ENCODE data around the gene GCA.

The GCA gene, protein sequence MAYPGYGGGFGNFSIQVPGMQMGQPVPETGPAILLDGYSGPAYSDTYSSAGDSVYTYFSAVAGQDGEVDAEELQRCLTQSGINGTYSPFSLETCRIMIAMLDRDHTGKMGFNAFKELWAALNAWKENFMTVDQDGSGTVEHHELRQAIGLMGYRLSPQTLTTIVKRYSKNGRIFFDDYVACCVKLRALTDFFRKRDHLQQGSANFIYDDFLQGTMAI

DNA sequence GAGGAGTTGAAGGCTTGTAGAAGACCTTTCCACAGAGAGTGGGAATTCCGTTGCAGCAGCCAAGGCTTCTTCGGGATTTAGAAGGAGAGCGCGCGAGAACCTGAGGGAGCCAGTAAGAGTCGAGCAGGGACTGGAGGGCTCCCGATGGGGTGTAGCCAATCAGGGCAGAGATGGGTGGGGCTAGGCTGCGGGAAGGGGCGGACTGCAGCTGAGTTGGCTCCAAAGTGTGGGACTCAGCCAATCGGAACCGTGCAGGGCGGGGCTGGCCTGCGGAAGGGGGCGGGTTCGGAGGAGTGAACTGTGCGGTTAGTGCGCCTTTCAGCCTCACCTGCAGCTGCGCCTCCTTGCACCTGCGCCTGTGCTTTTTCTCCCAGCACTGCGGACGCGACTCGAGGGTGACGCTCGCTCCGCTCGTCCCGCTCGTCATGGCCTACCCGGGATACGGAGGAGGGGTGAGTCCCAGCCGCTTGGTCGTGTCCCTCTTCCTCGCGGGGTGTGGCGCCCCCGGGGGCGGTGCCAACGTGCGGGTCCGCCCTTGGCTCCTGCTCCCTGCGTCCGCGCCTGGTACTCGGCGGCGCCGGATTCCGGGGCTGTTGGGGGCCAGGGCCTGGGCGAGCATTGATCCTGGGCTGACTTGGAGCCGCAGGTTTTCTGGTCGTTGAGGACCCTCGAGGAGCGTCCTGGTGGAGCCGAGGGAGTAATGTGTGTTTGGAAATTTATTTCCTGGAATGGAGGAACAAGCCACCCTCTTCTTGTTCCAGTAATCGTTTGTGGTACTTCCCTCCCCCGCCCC, at the start of gene GCA:
GCA (plus strand) TSS at position 309 of the 793 bp plus-strand sequence; CDS start at position 426, 117 bp downstream.
- peak; percentile 99 for DNase-seq

DNA sequence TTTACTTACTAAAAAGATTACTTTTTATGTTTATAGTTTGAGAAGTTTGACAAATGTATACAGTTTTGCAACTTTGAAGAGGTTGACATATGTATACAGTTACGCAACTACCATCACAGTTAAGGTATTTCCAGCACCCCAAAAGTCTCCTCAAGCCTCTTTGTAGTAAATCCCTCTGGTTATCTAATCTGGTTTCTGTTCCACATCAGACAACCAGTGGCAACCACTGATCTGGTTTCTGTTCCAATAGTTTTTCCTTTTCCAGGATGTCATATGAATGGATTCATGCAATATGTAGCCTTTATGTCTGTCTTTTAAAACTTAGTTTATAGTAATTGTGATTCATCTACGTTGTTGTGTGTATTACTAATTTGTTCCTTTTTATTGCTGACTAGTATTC, 48.9 kb upstream of the GCA start:
- no peak for DNase-seq

DNA sequence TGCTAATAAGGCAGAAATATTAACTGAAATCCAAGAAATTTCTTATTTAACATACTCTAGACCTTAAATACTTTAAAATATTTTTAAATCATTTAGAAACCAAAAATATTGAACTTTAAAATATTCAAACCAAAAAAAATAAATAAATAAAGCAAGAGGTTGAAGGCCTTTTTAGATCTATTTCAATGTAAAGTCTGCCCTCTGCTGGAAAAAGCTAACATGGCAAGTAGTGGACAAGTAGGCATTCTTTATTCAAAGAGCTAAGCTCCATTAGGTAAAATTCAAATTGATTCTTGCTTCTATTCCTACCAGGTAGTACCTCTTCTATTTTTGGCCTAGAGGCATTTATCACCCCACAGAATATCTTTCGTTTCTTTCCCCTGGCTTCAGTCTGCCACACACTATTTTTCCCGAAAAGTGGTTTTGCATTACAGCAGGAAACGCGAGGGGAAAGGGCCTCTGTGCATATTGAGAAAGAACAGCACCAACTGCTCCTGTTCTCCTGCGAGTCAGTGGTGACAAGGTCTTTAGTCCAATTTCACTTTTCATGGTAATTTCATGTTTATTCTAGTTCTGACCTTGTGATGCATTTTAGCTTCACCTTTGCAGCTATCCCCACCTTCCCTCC, 45.9 kb upstream of the GCA start:
- DNase-seq = peak; percentile 4

DNA sequence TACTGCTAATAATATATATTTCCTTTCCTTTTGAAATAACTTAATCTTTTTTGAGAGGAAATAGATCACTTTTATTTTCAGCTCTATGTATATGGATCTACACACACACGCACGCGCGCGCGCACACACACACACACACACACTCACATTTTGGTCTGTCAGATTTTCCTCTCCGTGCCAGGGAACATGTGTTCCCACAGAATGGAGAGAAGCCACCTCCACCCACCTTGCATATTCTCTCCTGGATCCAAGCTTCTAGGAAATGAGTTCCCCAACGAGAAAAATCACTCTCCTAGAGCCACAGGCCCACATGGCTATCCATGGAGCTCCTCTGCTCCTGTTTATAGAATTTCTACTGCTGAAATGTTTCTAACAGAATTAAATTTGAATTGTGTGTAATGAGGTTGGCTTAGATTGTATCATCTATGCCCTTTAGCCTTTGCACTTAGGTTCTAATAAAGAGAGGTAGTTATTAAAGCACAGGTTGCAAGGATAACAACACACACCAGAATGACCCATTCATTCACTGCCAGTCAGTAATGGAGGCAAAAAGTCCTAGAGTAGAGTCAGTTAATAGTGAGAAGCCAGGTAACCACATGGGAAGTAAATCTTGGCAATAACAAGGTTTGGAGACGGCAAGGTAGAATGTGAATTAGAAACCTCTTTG, 45.1 kb upstream of the GCA start:
- no peak for DNase-seq

DNA sequence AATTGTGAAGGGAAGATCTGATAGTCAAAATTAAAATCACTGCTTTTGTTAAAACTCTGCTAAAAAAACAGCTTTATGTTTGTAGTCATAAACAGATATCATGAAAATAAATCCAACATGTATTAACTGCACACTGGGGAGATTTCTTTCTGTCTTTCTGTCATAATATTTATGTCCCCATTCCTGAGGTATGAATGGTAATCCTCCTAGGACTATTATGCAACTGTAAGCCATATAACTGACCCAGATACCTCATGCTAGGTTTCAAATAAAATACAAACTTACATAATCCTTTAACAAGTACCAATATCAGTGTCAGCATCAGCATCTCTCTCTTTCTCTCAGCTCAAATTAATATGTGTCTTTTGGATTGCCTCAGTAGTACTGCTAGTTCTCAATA, 43.7 kb upstream of the GCA start:
- no peak for DNase-seq

DNA sequence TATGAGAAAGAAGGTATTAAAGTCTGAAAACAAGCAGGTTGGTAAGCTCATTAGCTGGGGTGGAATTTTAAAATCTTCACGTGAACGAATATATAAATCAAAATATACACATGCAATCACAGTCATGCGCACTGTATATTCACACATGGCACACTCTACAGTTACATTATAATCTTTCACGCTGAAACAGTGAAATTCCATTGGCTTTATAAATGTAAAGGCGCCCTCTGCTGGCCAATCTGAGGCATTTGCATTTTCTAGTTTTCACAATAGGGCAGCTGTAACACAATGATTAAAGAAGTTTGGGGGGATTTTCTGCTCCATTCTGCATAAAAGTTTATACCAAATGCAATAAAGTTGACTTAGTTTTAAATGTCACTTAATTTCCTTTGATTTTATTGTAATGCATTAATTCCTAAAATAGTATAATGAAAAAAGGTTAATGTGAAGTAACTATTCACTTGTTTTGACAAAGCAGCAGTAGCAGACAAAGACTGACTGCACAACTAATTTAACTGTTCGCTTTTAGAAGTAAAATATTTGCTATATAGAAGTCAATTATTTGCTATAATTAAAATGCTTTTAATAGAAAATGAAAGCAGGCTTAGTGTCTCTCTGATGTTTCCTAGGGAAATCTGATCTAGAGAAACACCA, 42.7 kb upstream of the GCA start:
- DNase-seq = peak; percentile 41

DNA sequence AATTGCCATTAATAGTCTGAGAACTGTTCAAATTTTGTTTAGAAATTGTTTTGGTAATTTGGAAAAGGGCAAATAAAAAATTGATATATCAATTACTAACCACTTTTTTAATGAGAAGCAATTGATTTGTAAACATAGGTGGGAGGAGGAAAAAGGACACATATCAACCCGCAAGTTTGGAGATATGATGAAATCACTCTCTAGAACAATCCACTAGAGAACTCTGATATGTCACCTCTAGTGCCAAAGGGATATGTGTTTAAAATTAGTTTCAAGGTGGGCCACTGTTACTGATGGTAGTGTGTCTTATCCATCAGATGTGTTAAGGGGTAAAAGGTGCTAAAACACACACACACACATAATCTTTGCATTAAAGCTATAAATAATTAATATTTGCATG, 42.1 kb upstream of the GCA start:
- DNase-seq = no peak

DNA sequence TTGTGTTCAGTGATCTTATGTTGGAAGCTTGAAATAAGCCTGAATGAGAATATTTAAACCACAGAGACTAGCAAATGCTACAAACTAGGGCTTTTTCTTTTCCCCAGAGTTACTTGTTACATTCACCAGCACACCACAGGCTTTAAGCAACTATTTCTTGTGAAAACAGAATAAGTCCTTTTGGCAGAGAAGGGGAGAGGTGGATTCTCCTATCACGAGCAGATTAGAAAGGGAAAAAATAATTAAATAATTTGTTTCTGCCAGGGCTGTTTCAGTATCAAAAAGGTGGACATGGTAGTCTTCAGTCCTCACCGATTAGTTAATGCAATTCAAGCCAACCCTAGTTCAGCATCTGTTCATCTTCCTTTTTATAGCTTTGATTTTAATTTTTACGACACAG, 38.0 kb upstream of the GCA start:
- no peak for DNase-seq

DNA sequence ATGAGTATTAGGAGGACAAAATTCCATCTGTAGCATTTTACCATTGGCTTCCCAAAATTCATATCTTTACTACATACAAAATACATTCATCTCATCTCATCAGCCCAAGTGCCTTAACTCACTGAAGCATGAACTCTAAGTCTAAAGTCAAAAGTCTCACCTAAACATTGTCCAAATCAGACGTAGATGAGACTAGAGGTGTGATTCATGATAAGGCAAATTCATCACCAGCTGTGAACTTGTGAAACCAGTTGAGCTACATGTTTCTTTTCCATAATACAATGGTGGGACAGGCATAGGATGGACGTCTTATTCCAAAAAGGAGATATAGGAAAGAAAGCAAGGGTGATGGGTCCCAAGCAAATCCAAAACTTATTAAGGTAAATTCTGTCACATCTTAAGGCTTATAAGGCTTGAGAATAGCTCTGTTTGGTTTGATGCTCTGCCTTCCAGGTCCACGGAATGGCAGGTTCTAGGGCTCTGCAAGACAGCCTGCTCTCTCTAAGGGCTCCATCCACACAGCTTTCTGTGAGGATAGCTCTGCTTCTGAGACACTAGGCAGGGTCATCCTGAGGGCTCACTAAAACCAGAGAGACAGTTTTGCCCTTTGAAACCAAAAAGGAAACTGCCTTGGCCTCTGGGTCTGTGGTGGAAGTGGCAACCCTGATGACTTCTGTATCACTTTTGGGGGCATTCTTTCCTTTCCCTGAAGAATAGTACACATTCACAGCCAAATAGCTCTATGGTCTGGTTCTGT, 35.0 kb upstream of the GCA start:
- DNase-seq = no peak

DNA sequence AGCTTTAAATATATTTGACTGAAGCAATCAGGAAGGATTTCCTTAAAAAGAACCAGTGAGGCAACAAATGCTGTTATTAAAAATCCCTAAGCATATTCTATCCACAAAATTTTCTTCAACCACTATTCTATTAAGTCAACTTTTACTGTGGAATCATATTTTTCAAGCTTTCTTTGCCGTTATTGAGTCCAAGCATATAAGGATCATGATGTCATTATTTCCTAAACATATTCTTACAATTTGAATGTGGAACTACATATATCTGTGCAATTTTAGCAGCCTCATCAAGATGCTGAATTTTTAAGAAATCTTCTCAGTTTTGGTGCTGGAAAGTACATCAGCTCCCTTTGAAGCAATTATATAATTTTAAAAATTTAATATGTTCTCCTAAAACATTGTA, 31.1 kb upstream of the GCA start:
- DNase-seq = no peak

DNA sequence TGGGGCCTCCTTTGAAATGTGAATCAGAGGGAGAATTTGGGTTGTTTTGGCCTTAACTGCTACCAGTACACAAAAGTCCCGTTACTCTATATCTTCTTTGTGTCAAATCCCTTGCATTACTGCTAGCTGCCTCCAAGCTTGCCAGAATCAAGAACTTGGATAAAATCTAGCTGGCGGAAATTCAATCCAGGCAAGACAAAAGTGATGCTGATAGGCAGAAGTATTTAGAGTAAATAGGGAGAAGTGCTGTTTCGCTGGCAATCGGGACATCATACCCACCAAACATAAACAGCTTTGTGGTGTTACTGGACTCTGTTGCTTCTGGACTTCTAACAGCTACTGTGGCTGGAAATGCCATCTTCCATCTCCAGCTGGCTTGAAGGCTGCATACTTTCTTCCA, 28.0 kb upstream of the GCA start:
- DNase-seq = no peak

DNA sequence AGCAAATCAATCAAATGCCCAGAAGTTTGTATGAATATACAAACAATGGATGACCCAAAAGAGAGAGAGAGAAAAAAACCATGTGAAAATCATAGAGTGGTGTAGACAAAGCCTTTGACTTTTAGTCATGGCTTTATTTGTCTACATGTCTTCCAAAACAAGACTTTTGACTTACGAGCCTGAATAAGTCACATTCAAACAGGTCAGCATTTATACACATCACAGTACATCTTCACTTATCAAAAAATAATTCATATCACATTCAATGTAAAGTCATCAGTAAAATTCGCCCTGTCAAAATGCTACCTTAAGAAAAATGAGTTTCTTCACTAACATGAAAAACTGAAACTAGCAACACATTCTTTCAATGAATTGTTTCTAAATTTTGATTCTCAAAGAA, 27.3 kb upstream of the GCA start:
- no peak for DNase-seq

DNA sequence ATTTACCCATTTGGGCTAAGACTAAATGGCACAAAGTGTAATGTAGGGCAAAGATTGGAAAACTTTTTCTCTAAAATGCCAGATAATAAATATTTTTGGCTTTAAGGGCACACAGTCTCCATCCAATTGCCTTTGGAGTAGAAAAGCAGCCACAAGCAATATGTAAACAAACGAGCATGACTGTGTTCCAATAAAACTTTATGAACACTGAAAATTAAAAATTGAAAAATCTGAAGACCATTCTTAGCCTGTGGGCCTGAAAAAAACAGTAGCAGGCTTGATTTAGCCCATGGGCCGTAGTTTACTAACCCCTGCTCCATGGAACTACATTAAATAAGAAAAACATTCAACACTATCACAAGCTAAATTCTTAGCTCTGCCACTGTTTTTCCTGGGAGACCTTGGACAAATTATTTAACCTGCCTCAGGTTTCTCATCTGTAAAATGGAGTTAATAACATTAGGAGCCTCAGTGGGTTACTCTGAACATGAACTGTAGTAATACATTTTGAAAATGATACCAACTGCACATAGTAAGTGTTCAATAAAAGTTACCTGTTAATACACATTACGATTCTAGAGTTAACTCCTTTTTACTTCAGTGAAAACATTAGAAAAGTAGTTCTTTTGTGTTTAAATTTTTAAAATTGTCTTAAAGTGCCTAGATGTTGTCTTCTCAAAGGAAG, 26.7 kb upstream of the GCA start:
- no peak for DNase-seq

DNA sequence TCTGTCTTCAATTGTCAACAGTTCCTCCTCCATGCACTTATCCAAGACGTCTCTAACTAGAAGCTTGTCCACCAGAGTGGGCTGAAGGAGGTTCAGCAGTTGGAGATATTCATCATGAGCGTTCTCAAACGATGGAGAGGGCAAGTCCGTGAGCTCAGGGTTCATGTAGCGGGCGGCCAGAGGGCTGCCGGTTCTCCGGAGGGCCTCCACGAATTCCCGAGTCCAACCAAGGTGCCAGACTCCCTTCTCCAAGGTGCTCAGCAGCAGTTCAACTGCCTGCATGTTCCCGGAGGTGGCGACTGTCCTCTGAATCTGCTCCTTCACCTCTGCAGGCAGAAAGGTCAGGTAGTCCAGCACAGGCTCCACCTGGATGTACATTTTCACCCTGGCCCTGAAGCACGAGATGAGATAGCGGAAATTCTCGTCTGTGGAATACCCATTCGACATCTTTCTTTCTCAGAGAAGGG, 26.0 kb upstream of the GCA start:
- DNase-seq = peak; percentile 17

DNA sequence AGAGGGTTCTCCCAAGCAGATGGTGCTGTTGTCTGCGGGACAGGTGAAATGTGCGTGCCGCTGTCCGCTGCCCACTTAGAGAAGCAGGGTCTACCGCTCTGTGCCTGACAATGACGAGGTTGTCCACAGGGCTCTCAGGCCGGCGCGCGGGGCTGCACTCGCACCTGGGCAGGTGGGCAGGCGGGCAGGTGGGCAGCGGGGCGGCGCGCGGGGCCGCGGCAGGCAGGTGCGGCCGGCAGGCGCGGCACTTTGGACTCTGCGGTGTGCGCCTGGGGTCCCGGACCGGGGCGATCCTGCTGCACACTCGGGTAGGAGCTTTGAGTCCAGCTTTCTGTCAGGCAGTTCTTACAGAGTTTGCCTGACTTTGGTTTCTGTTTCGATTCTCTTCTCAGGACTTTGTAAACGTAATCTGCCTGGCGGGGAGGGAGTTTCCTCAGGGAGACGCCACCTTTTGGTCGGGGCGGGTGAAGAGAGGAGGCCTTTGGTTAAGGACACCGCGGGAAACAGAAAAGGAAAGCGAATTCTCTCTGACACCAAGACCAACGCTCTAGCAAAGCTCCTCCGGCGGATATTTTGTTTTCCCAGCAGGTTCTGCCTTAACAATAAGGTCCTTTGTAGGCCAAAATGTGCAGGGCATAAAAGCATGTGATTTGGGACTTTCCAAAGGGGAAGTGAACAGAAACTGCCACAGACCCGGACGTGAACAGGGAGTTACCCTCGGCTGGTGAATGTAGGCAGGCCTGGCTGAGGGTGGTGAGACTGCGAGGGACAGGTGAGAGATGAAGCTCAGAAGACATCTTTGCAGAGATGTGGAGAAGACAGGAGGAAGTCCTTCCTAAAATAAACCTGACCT, 25.4 kb upstream of the GCA start, which contains the start of gene IFIH1:
IFIH1 (minus strand) TSS at position 357 of the 853 bp plus-strand sequence. CDS start 377 bp downstream, outside the sequence.
- DNase-seq = peak; percentile 67

DNA sequence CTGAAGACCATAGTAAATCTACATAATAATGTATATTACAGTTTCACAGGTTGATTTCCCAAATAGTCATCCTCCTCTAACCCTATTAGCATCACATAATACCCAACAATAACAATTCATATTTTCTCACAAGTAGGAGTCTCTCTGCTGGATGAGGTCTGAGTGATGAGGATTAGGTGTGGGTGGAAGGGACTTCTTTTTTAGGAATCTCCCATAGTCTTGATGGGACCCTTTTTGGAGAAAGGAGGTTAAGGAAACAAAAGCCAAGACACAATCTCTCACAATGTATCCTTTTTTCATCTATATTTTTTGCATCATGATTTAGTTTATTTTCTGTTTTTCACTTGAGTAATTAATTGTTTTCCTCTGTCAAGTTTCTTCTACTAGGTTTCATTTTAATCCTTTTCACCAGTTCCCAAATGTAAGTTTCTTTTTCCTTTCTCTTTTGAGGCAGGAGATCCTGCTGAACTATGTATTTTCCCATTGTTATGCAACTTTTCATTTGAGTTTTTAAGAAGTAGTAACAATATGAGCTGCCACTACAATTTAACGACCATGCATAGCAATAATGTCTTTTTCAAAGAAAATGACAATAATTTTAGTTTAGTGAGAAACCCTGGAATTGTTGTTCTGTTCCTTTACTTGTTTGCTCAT, 22.9 kb upstream of the GCA start:
- no peak for DNase-seq

DNA sequence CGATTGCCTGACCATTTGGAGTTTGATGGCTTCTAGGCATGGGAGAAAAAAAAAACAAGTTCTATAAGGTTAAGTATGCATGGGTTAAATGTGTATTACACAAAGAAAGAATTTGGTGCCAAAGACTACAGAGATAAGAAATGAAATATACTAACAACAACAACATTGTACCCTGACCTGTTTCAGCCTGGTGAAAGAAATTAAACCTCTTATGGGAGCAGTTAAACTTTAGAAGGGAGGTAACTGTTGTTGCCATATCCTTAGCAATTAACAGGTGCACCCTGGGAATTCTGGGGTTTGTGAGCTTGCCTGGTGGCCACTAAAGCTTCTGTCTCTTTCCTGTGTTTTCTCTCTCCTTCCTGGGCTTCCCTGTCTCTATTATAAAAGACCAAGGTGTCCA, 19.0 kb upstream of the GCA start:
- no peak for DNase-seq

DNA sequence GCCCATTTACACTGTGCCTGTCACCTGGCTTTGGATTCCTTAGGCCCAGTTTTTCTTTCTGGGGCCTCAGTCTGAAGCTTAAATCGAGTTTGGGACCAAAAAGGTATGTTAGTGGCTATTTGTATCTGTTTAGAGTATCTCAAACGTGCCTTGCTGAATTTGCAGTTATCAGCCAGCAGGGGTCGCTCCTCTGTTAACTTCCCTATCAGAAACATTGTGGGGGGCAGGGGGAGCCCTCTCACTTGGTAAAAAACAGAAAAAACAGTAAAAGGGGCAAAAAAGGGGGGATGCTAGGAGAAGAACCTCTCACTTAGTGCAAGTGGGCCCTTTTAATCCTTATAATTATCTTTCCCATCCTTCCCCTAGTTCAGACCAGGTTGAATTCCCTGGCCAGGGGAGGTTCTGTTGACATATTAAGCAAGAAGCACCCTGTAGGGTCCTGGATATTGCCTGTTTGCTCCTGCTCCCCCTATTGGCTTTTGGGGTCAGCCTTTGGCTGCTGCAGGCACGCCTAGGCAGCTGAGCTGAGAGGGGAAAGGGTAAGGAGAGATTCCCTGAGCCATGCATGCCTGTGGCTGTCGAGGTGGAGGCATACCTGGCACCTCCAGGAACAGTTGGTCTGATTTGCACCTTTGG, 16.7 kb upstream of the GCA start:
- no peak for DNase-seq

DNA sequence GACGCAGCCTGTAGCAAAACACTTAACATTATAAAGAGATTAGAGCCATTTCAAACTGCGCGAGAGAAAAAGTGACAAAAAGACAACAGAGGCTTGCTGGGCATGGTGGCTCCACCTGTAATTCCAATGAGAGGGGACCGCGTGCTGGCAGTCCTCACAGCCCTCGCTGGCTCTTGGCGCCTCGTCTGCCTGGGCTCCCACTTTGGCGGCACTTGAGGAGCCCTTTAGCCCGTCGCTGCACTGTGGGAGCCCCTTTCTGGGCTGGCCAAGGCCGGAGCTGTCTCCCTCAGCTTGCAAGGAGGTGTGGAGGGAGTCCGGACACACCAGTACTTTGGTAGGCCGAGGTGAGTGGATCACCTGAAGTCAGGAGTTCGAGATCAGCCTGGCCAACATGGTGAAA, 16.1 kb upstream of the GCA start:
- no peak for DNase-seq
